HG02870 (cell line): ENCODE data around the gene PRDX2.

Source experiments
- ATAC-seq: cut with Tn5 transposase; IDR thresholded peaks from one replicate; pipeline ENCODE4 v1.9.1; 2021; ENCODE audit warnings: mild to moderate bottlenecking, moderate library complexity; ENCODE audit not compliant: unreplicated experiment

The PRDX2 gene

GRCh38 chr19:12793290-12794195 is 8.1 kb downstream of the PRDX2 start:
- ATAC-seq = peak; percentile 28

- ATAC-seq = no peak
Measured at GRCh38 chr19:12792853-12793289, 8.7 kb downstream of the PRDX2 start.

- ATAC-seq = no peak
Measured at GRCh38 chr19:12792051-12792852, 9.3 kb downstream of the PRDX2 start.

- ATAC-seq = peak; percentile 22
Measured at GRCh38 chr19:12791345-12792050, 10.1 kb downstream of the PRDX2 start, which contains the start of gene JUNB. TSS of gene JUNB (plus strand) at chr19:12791486. CDS start at chr19:12791772, 286 bp downstream.

- no peak for ATAC-seq
Measured at GRCh38 chr19:12790628-12791344, 10.8 kb downstream of the PRDX2 start.

- ATAC-seq = peak; percentile 40
Measured at GRCh38 chr19:12789904-12790619, 11.5 kb downstream of the PRDX2 start.

GRCh38 chr19:12789098-12789903 is 12.3 kb downstream of the PRDX2 start:
- no peak for ATAC-seq

GRCh38 chr19:12788682-12789097 is 12.9 kb downstream of the PRDX2 start:
- no peak for ATAC-seq

GRCh38 chr19:12788042-12788681 is 13.4 kb downstream of the PRDX2 start:
- ATAC-seq = no peak

GRCh38 chr19:12787458-12787857 is 14.1 kb downstream of the PRDX2 start:
- no peak for ATAC-seq

- no peak for ATAC-seq
Measured at GRCh38 chr19:12786952-12787351, 14.6 kb downstream of the PRDX2 start.

GRCh38 chr19:12786141-12786870 is 15.3 kb downstream of the PRDX2 start:
- ATAC-seq = no peak

- ATAC-seq = no peak
Measured at GRCh38 chr19:12785431-12786031, 16.1 kb downstream of the PRDX2 start.

GRCh38 chr19:12784871-12785430 is 16.6 kb downstream of the PRDX2 start:
- ATAC-seq = no peak

- no peak for ATAC-seq
Measured at GRCh38 chr19:12784394-12784870, 17.2 kb downstream of the PRDX2 start.

GRCh38 chr19:12783849-12784393 is 17.7 kb downstream of the PRDX2 start:
- ATAC-seq = no peak
